Measurements from ENCODE around the gene MECR.
"Not testable (repeated sequence)": the region's sequence is repeated elsewhere in the genome, so short reads cannot be mapped to it uniquely, and the experiment has no call there.

The MECR gene

DNA sequence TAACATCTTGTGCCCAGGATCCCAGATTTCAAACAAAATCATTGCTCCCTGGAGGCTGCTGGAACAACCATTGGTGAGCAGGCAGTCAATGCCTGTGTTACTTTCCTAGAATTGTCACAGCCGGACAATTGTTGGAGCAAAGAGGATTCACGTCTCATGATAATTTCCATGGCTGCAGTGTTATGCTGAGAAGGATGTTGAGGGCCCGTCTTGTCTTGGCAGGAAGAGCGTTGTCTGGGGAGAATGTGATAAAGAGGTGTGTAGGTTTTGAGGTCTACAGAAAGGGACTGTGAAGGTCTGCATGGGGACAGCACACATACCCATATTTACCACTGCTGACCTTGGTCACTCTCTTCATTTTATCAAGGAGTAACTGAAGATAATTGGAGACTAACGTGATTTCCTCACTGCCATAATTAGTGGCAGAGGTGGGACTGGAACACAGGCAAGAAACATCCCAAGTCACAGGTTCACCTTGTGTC lies 6.3 kb downstream of the MECR start:
- H3K79me2 ChIP-seq (ENCODE audit: low read length) = peaks cover 18% of the 10 kb centered on the region
- no peaks in the 10 kb centered on the region for H3K9me3 ChIP-seq (replicated peaks; ENCODE audit: insufficient read depth, low read length)
- H3K36me3 ChIP-seq (replicated peaks; ENCODE audit: insufficient read depth, low read length) = no peaks in the 10 kb centered on the region
- H3K4me2 ChIP-seq (ENCODE audit: low read depth, low read length) = no peak overlapping the region
- H3K9ac ChIP-seq (ENCODE audit: low read length) = no peak overlapping the region
- H3K4me3 ChIP-seq (ENCODE audit: low read length) = no peak overlapping the region
- TF ChIP-seq EZH2phosphoT487 (IDR thresholded peaks at IDR 0.05; ENCODE audit: low read length) = no peak
- no peaks in the 10 kb centered on the region for H4K20me1 ChIP-seq (ENCODE audit: insufficient read depth, low read length)
- H3F3A ChIP-seq (ENCODE audit: insufficient read depth, low read length) = no peaks in the 10 kb centered on the region; the same call in 1 of the 2 replicates
- DNase-seq = no peak
- no peaks in the 10 kb centered on the region for H3K4me1 ChIP-seq (ENCODE audit: low read length)
- H2AFZ ChIP-seq (ENCODE audit: low read length) = no peak overlapping the region
- H3K27me3 ChIP-seq (replicated peaks; ENCODE audit: insufficient read depth, low read length) = no peaks in the 10 kb centered on the region
- H3K27ac ChIP-seq (ENCODE audit: low read length) = no peak overlapping the region
- no peaks in the 10 kb centered on the region for H3K9me2 ChIP-seq (replicated peaks; ENCODE audit: insufficient read depth, low read length)

DNA sequence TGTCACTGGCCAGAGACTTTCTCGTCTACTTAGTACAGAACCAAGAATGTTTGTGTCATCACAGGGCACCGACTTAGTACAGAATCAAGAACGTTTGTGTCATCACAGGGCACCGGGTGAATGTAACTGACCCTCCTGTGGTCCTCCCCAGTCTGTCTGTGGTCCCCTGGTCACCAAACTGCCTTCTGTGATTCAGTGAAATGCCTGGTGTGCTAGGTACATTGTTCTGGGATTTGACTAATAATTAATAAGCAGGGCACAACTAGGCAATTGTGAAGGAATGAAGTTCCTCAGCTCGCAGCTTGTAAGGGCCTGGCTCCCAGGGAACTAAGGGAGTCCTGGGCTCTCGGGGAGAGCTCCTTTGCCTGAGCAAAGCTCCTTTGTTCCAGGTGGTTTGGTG lies 7.2 kb downstream of the MECR start:
- no peak overlapping the region for H3K9ac ChIP-seq (ENCODE audit: low read length)
- TF ChIP-seq, protein P1, sequence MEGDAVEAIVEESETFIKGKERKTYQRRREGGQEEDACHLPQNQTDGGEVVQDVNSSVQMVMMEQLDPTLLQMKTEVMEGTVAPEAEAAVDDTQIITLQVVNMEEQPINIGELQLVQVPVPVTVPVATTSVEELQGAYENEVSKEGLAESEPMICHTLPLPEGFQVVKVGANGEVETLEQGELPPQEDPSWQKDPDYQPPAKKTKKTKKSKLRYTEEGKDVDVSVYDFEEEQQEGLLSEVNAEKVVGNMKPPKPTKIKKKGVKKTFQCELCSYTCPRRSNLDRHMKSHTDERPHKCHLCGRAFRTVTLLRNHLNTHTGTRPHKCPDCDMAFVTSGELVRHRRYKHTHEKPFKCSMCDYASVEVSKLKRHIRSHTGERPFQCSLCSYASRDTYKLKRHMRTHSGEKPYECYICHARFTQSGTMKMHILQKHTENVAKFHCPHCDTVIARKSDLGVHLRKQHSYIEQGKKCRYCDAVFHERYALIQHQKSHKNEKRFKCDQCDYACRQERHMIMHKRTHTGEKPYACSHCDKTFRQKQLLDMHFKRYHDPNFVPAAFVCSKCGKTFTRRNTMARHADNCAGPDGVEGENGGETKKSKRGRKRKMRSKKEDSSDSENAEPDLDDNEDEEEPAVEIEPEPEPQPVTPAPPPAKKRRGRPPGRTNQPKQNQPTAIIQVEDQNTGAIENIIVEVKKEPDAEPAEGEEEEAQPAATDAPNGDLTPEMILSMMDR (IDR thresholded peaks at IDR 0.05; ENCODE audit: low read length) = no peak
- TF ChIP-seq EZH2 (optimal IDR thresholded peaks at IDR 0.05; ENCODE audit: low read depth, low read length) (no peak), EZH2phosphoT487 (IDR thresholded peaks at IDR 0.05; ENCODE audit: low read length) (no peak)

DNA sequence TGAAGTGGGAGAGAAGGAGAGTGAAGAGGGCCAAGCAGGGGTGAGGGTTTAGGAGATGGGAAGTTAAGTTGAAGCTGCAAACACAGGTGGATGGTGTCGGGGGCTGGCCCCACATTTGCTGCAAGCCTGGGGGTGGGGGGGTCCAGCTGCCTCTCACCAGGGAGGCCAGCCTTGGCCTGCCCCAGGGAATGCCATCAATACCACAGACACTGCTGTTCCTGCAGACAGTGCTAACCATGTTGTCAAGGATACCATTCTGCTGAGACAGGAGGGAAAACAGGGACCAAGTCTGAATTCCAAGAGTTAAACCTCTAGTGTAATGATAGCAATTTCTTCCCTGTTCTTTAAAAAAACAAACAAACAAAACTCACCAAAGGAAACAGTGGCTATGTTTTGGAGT lies 8.0 kb downstream of the MECR start:
- H3K27me3 ChIP-seq (replicated peaks; ENCODE audit: insufficient read depth, low read length) = no peaks in the 10 kb centered on the region
- H3K79me2 ChIP-seq (ENCODE audit: low read length) = 0 out of 2 replicates have a peak, but pooled peaks cover 8% of the 10 kb centered on the region
- no peaks in the 10 kb centered on the region for H3K9me3 ChIP-seq (replicated peaks; ENCODE audit: insufficient read depth, low read length)
- no peaks in the 10 kb centered on the region for H3K9me2 ChIP-seq (replicated peaks; ENCODE audit: insufficient read depth, low read length)
- DNase-seq = no peak
- H3K4me1 ChIP-seq (ENCODE audit: low read length) = no peaks in the 10 kb centered on the region
- H3F3A ChIP-seq (ENCODE audit: insufficient read depth, low read length) = no peaks in the 10 kb centered on the region; the same call in 1 of the 2 replicates
- no peak overlapping the region for H3K4me2 ChIP-seq (ENCODE audit: low read depth, low read length)
- H3K27ac ChIP-seq (ENCODE audit: low read length) = no peak overlapping the region
- no peak overlapping the region for H2AFZ ChIP-seq (ENCODE audit: low read length)
- H3K36me3 ChIP-seq (replicated peaks; ENCODE audit: insufficient read depth, low read length) = no peaks in the 10 kb centered on the region
- H3K4me3 ChIP-seq (ENCODE audit: low read length) = no peak overlapping the region
- no peak overlapping the region for H3K9ac ChIP-seq (ENCODE audit: low read length)
- H4K20me1 ChIP-seq (ENCODE audit: insufficient read depth, low read length) = no peaks in the 10 kb centered on the region
- TF ChIP-seq EZH2phosphoT487 (IDR thresholded peaks at IDR 0.05; ENCODE audit: low read length) = no peak
- TF ChIP-seq, protein P1 (IDR thresholded peaks at IDR 0.05; ENCODE audit: low read length) = no peak
- no peak for TF ChIP-seq EZH2 (optimal IDR thresholded peaks at IDR 0.05; ENCODE audit: low read depth, low read length)

More for the DNA sequence above, 7.2 kb downstream of the MECR start:
- Histone ChIP-seq H3K36me3 (replicated peaks; ENCODE audit: insufficient read depth, low read length) (no peaks in the 10 kb centered on the region), H3F3A (ENCODE audit: insufficient read depth, low read length) (no peaks in the 10 kb centered on the region; the same call in 1 of the 2 replicates), H3K4me2 (ENCODE audit: low read depth, low read length) (no peak overlapping the region), H3K27me3 (replicated peaks; ENCODE audit: insufficient read depth, low read length) (no peaks in the 10 kb centered on the region), H3K9me2 (replicated peaks; ENCODE audit: insufficient read depth, low read length) (no peaks in the 10 kb centered on the region), H3K9me3 (replicated peaks; ENCODE audit: insufficient read depth, low read length) (no peaks in the 10 kb centered on the region), H3K79me2 (ENCODE audit: low read length) (peaks cover 11% of the 10 kb centered on the region; the same call in 1 of the 2 replicates), H2AFZ (ENCODE audit: low read length) (no peak overlapping the region), H3K4me3 (ENCODE audit: low read length) (no peak overlapping the region), H3K4me1 (ENCODE audit: low read length) (no peaks in the 10 kb centered on the region), H4K20me1 (ENCODE audit: insufficient read depth, low read length) (no peaks in the 10 kb centered on the region), H3K27ac (ENCODE audit: low read length) (no peak overlapping the region)
- no peak for DNase-seq

DNA sequence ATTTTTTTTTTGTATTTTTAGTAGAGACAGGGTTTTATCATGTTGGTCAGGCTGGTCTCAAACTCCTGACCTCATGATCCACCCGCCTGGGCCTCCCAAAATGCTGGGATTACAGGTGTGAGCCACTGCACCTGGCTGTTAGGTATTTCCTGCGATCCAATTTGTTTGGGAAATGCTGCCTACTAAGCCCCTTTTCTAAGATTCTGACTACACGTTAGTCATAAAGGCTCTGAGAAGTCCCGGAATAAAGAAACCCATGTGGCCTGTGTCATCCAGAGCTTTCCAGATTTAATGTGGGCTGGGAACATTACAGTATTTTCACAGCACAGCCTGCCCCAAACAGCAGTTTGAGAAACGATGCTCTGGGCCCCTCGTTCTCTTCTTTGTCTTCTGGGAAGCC lies 8.5 kb downstream of the MECR start:
- not testable (repeated sequence) for H3K4me3 ChIP-seq (ENCODE audit: low read length); H3K27me3 ChIP-seq (replicated peaks; ENCODE audit: insufficient read depth, low read length); H3F3A ChIP-seq (ENCODE audit: insufficient read depth, low read length); H2AFZ ChIP-seq (ENCODE audit: low read length); H3K4me1 ChIP-seq (ENCODE audit: low read length); H3K27ac ChIP-seq (ENCODE audit: low read length); DNase-seq; H3K4me2 ChIP-seq (ENCODE audit: low read depth, low read length); H3K79me2 ChIP-seq (ENCODE audit: low read length); H3K9me3 ChIP-seq (replicated peaks; ENCODE audit: insufficient read depth, low read length); H3K36me3 ChIP-seq (replicated peaks; ENCODE audit: insufficient read depth, low read length); H3K9ac ChIP-seq (ENCODE audit: low read length); H3K9me2 ChIP-seq (replicated peaks; ENCODE audit: insufficient read depth, low read length); H4K20me1 ChIP-seq (ENCODE audit: insufficient read depth, low read length)
